GM21717 (cell line): ENCODE measurements around the gene SFTPB.
"Not testable (repeated sequence)": the region's sequence is repeated elsewhere in the genome, so short reads cannot be mapped to it uniquely, and the experiment has no call there.

Experiments used
- ATAC-seq: cut with Tn5 transposase; IDR thresholded peaks from one replicate; pipeline ENCODE4 v1.9.1; 2021; ENCODE audit warnings: mild to moderate bottlenecking, moderate library complexity; ENCODE audit not compliant: unreplicated experiment

The SFTPB gene

GRCh38 chr2:85614757-85615156, 53.2 kb downstream of the SFTPB start:
- not testable (repeated sequence) for ATAC-seq

- no peak for ATAC-seq
Observed at GRCh38 chr2:85613717-85614515, 54.1 kb downstream of the SFTPB start.

GRCh38 chr2:85611705-85612587, 56.1 kb downstream of the SFTPB start, which contains the start of gene C2orf68:
C2orf68 (minus strand) TSS chr2:85612066; CDS start chr2:85611984, 82 bp downstream.
- ATAC-seq, result peak; percentile 79

- no peak for ATAC-seq
Observed at GRCh38 chr2:85611217-85611704, 56.7 kb downstream of the SFTPB start.
